H1 (cell line): ENCODE data around the gene ZFP36L2.

Experiments used
- CTCF ChIP-seq, 3 experiments: IDR thresholded peaks; 1 replicate in 2 of 3; 2 replicates in 1 of 3; pipeline versions ENCODE4 v1.5.1 to v1.6.1; 2011; ENCODE audit warnings: low read length in 3 of 3, mild to moderate bottlenecking in 3 of 3, inconsistent platforms in 2 of 3, low read depth in 1 of 3, moderate library complexity in 1 of 3; ENCODE audit not compliant: insufficient read depth in 1 of 3; ENCODE audit errors: control extremely low read depth in 1 of 3
- POLR2AphosphoS5 ChIP-seq: IDR thresholded peaks from 2 replicates; pipeline ENCODE4 v1.6.1; 2011; ENCODE audit warnings: low read depth, low read length
- SP1 ChIP-seq: IDR thresholded peaks from 2 replicates; pipeline ENCODE4 v1.6.1; 2011; ENCODE audit warnings: low read depth, low read length
- TF ChIP-seq, protein P1 (sequence below): IDR thresholded peaks from 2 replicates; pipeline ENCODE4 v1.6.1; 2012; ENCODE audit warnings: inconsistent platforms
- TF ChIP-seq, protein P2 (sequence below): IDR thresholded peaks from 2 replicates; pipeline ENCODE4 v1.6.1; 2011; ENCODE audit warnings: low read depth, mild to moderate bottlenecking, low read length; ENCODE audit not compliant: insufficient read depth

DNA sequence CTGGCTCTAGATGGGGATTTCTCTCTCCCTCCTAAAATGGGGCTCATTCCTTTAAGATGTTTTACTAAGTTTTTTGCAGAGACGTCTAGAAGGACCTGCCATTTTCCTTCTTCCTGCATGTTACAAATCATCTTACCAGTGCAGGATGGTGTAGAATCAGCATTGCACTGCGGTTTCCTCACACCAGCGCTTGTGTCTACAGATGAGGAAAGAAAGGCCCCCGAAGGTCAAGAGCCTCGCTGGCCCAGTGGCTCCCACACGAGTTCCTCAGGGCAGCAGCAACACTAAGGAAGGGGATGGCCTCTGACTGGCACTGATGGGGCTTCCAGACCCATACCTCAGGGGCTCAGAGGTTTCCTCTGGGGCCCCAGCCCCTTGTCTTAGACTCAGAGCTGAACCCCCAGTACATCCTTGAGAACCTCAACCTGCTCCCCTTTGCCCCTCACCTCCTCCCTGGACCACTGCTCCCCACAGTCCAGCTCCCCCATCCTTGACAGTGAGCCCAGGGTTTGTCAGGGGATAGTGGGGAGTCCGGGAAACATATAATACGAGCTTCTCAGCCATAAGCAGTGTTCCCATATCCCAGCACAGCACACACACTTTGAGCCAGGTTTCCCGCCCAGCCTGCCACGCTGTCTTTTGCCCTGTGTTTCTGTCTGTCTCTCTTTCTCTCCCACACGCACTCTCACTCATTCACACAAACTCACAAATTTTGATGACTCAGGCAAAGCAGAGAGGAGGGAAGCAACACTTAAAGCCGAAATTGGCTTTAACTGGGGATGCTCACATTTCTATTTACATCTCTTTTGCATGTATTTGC, 29.4 kb downstream of the ZFP36L2 start:
- TF ChIP-seq POLR2AphosphoS5 (no peak), CTCF (IDR thresholded peaks at IDR 0.05; ENCODE audit: control extremely low read depth in 1 of 3, insufficient read depth in 1 of 3, low read depth in 1 of 3, low read length in 3 of 3) (no peak), SP1 (no peak)
- TF ChIP-seq, protein P1, sequence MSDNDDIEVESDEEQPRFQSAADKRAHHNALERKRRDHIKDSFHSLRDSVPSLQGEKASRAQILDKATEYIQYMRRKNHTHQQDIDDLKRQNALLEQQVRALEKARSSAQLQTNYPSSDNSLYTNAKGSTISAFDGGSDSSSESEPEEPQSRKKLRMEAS, result no peak
- TF ChIP-seq, protein P2, sequence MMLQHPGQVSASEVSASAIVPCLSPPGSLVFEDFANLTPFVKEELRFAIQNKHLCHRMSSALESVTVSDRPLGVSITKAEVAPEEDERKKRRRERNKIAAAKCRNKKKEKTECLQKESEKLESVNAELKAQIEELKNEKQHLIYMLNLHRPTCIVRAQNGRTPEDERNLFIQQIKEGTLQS, result no peak
